Measurements from ENCODE around the gene MIOX.
A peak's percentile ranks its signal among the peaks of the same experiment; 100 is the strongest.

Gene MIOX

GRCh38 chr22:50445071-50445879, 41.4 kb upstream of the MIOX start:
- H3K9ac ChIP-seq (ENCODE audit: low read depth, low read length): peak overlapping the region; percentile 60
- peaks cover 48% of the 10 kb centered on the region for H3K36me3 ChIP-seq (ENCODE audit: control insufficient read depth, insufficient read depth, low read length)
- no peaks in the 10 kb centered on the region for H3K9me3 ChIP-seq (ENCODE audit: control insufficient read depth, insufficient read depth, low read length)
- H3K27me3 ChIP-seq (ENCODE audit: control insufficient read depth, insufficient read depth, low read length): no peaks in the 10 kb centered on the region
- no peak overlapping the region for H3K4me3 ChIP-seq (ENCODE audit: low read depth, low read length)
- no peaks in the 10 kb centered on the region for H3K4me1 ChIP-seq (ENCODE audit: control insufficient read depth, insufficient read depth, low read length)

DNA sequence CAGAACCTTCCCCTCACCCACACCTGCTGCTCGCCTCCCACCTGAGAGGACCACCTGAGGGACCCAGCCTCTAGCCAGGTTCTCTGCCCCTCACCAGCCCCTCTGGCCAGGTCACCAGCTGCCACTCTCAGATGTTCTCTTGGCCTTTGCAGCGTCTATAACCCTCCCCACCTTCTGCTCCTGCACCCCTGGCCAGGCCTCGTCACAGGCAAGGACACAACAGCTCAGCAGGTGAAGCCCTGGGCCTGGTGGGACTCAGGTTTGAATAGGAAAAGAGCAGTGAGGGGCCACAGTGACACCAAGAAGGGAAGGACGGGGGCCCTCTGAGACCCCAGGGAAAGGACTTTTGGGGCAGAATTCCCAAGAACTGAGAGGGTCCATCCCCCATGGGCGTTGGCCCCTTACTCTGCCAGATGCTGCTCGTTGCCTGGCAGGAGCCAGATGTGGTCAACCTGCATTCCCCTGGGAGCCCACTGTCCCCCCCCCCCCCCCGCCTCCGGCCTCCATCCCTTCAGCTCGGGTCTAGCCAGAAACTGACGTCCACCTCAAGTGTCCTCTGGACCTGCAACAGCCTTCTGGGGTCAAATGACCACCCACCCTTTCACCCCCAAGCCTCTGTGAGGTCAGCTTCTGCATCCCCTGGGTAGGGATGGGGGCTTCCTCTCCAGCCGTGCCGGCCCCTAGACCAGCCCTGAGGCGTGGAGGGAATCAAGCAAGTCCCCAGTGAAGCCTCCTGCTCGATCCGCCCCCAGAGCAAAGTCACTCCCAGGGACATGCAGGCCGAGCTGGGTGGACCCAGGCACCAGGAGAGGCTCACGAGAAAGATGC, 40.6 kb upstream of the MIOX start:
- Histone ChIP-seq H3K9ac (ENCODE audit: low read depth, low read length) (no peak overlapping the region), H3K27me3 (ENCODE audit: control insufficient read depth, insufficient read depth, low read length) (no peaks in the 10 kb centered on the region), H3K9me3 (ENCODE audit: control insufficient read depth, insufficient read depth, low read length) (no peaks in the 10 kb centered on the region), H3K36me3 (ENCODE audit: control insufficient read depth, insufficient read depth, low read length) (peaks cover 39% of the 10 kb centered on the region), H3K4me3 (ENCODE audit: low read depth, low read length) (no peak overlapping the region), H3K4me1 (ENCODE audit: control insufficient read depth, insufficient read depth, low read length) (no peaks in the 10 kb centered on the region)

DNA sequence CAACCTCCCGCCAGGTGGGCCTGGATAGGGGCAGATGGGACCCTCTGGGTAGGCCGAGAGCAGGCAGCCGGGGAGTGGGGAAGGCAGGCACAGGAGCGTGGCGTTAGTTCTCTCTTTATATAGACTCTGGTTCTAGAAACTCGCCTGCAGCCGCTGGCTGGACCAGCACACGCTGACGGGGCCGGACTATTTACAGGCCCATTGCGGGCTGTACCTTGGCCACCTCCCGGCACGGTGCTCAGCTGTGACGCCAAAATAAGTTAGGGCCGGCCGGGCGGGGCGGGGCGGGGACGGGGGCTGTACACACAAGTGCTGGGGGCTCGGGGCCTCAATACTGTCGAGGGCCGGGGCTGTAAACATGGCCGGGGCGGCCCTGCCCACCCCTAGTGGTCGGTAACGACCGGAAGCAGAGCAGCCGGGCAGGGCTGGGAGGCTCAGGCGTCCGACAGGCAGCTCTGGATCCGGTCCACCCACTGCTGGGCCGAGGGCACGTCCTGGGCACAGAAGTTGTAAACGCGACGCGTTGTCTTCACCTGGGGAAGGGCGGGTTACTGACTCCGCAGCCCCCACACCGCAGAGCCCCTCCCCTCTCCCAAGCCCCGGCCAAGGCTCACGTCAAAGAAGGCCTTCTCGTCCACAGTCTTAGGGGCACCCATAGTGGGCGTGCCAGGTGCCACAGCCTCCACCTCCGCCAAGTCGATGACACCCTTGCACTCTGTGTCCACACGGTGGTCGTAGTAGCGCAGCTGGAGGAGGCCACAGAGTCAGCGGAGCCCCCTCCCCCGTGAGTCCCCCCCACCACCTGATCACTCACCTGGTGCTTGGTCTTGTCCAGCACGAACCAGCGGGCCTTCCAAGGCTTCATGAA, 39.7 kb upstream of the MIOX start:
- no peaks in the 10 kb centered on the region for H3K4me1 ChIP-seq (ENCODE audit: control insufficient read depth, insufficient read depth, low read length)
- no peaks in the 10 kb centered on the region for H3K9me3 ChIP-seq (ENCODE audit: control insufficient read depth, insufficient read depth, low read length)
- no peak overlapping the region for H3K4me3 ChIP-seq (ENCODE audit: low read depth, low read length)
- H3K27me3 ChIP-seq (ENCODE audit: control insufficient read depth, insufficient read depth, low read length): no peaks in the 10 kb centered on the region
- no peak overlapping the region for H3K9ac ChIP-seq (ENCODE audit: low read depth, low read length)
- peaks cover 37% of the 10 kb centered on the region for H3K36me3 ChIP-seq (ENCODE audit: control insufficient read depth, insufficient read depth, low read length)

GRCh38 chr22:50447576-50448551, 38.8 kb upstream of the MIOX start:
- peaks cover 37% of the 10 kb centered on the region for H3K36me3 ChIP-seq (ENCODE audit: control insufficient read depth, insufficient read depth, low read length)
- no peaks in the 10 kb centered on the region for H3K27me3 ChIP-seq (ENCODE audit: control insufficient read depth, insufficient read depth, low read length)
- H3K4me3 ChIP-seq (ENCODE audit: low read depth, low read length): no peak overlapping the region
- no peak overlapping the region for H3K9ac ChIP-seq (ENCODE audit: low read depth, low read length)
- no peaks in the 10 kb centered on the region for H3K9me3 ChIP-seq (ENCODE audit: control insufficient read depth, insufficient read depth, low read length)
- H3K4me1 ChIP-seq (ENCODE audit: control insufficient read depth, insufficient read depth, low read length): no peaks in the 10 kb centered on the region

DNA sequence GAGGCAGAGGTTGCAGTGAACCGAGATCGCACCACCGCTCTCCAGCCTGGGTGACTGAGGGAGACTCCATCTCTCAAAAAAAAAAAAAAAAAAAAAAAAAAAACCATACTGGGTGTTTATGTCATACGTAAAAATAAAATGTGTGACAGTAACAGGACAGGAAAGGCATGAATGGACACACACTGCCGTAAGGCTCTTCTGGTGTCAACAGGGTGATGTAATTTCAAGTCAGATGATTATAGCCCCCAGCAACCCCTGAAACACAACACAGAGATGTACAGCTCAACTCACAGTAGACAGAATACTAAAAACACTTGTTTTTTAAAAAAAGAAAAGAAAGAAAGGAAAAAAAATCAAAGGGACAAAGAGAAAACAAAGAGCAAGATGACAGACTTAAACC, 34.0 kb upstream of the MIOX start:
- Histone ChIP-seq H3K27me3 (ENCODE audit: control insufficient read depth, insufficient read depth, low read length) (no peaks in the 10 kb centered on the region), H3K4me3 (ENCODE audit: low read depth, low read length) (no peak overlapping the region), H3K4me1 (ENCODE audit: control insufficient read depth, insufficient read depth, low read length) (no peaks in the 10 kb centered on the region), H3K9me3 (ENCODE audit: control insufficient read depth, insufficient read depth, low read length) (no peaks in the 10 kb centered on the region), H3K36me3 (ENCODE audit: control insufficient read depth, insufficient read depth, low read length) (peaks cover 46% of the 10 kb centered on the region), H3K9ac (ENCODE audit: low read depth, low read length) (no peak overlapping the region)

GRCh38 chr22:50454556-50455075, 32.0 kb upstream of the MIOX start:
- no peaks in the 10 kb centered on the region for H3K9me3 ChIP-seq (ENCODE audit: control insufficient read depth, insufficient read depth, low read length)
- H3K27me3 ChIP-seq (ENCODE audit: control insufficient read depth, insufficient read depth, low read length): no peaks in the 10 kb centered on the region
- no peak overlapping the region for H3K9ac ChIP-seq (ENCODE audit: low read depth, low read length)
- H3K4me1 ChIP-seq (ENCODE audit: control insufficient read depth, insufficient read depth, low read length): no peaks in the 10 kb centered on the region
- H3K36me3 ChIP-seq (ENCODE audit: control insufficient read depth, insufficient read depth, low read length): peaks cover 50% of the 10 kb centered on the region
- H3K4me3 ChIP-seq (ENCODE audit: low read depth, low read length): no peak overlapping the region

- H3K4me3 ChIP-seq (ENCODE audit: low read depth, low read length): no peak overlapping the region
- H3K27me3 ChIP-seq (ENCODE audit: control insufficient read depth, insufficient read depth, low read length): no peaks in the 10 kb centered on the region
- no peaks in the 10 kb centered on the region for H3K9me3 ChIP-seq (ENCODE audit: control insufficient read depth, insufficient read depth, low read length)
- H3K9ac ChIP-seq (ENCODE audit: low read depth, low read length): no peak overlapping the region
- peaks cover 56% of the 10 kb centered on the region for H3K36me3 ChIP-seq (ENCODE audit: control insufficient read depth, insufficient read depth, low read length)
- no peaks in the 10 kb centered on the region for H3K4me1 ChIP-seq (ENCODE audit: control insufficient read depth, insufficient read depth, low read length)
These were observed 31.5 kb upstream of the MIOX start for GRCh38 chr22:50455201-50455600.

GRCh38 chr22:50456026-50456425, 30.6 kb upstream of the MIOX start:
- Histone ChIP-seq H3K4me3 (ENCODE audit: low read depth, low read length) (no peak overlapping the region), H3K36me3 (ENCODE audit: control insufficient read depth, insufficient read depth, low read length) (peaks cover 64% of the 10 kb centered on the region), H3K9me3 (ENCODE audit: control insufficient read depth, insufficient read depth, low read length) (no peaks in the 10 kb centered on the region), H3K9ac (ENCODE audit: low read depth, low read length) (no peak overlapping the region), H3K4me1 (ENCODE audit: control insufficient read depth, insufficient read depth, low read length) (no peaks in the 10 kb centered on the region), H3K27me3 (ENCODE audit: control insufficient read depth, insufficient read depth, low read length) (no peaks in the 10 kb centered on the region)

- Histone ChIP-seq H3K27me3 (ENCODE audit: control insufficient read depth, insufficient read depth, low read length) (no peaks in the 10 kb centered on the region), H3K9ac (ENCODE audit: low read depth, low read length) (no peak overlapping the region), H3K4me3 (ENCODE audit: low read depth, low read length) (no peak overlapping the region), H3K36me3 (ENCODE audit: control insufficient read depth, insufficient read depth, low read length) (peaks cover 70% of the 10 kb centered on the region), H3K4me1 (ENCODE audit: control insufficient read depth, insufficient read depth, low read length) (no peaks in the 10 kb centered on the region), H3K9me3 (ENCODE audit: control insufficient read depth, insufficient read depth, low read length) (no peaks in the 10 kb centered on the region)
These were observed 30.0 kb upstream of the MIOX start for GRCh38 chr22:50456466-50457234.

- H3K4me1 ChIP-seq (ENCODE audit: control insufficient read depth, insufficient read depth, low read length): no peaks in the 10 kb centered on the region
- no peak overlapping the region for H3K9ac ChIP-seq (ENCODE audit: low read depth, low read length)
- H3K9me3 ChIP-seq (ENCODE audit: control insufficient read depth, insufficient read depth, low read length): no peaks in the 10 kb centered on the region
- H3K27me3 ChIP-seq (ENCODE audit: control insufficient read depth, insufficient read depth, low read length): no peaks in the 10 kb centered on the region
- peaks cover 87% of the 10 kb centered on the region for H3K36me3 ChIP-seq (ENCODE audit: control insufficient read depth, insufficient read depth, low read length)
- H3K4me3 ChIP-seq (ENCODE audit: low read depth, low read length): no peak overlapping the region
These were observed 27.6 kb upstream of the MIOX start for GRCh38 chr22:50459016-50459415.

All from iPS-15b (cell line).